ENCODE measurements around the gene ARFIP1. TPM values are rescaled to one million over a fixed set of nuclear protein-coding genes. Genes with fewer than 3 reads are reported as not detected.

The ARFIP1 gene
- total RNA-seq, 3 donors from 2014 or later: 41.9 to 81.4 (median 50.1) TPM

- no peak for TF ChIP-seq CTCF (IDR thresholded peaks at IDR 0.05)
- Histone ChIP-seq H3K36me3 (ENCODE audit: low read depth) (no peaks in the 10 kb centered on the region), H3K9me3 (no peaks in the 10 kb centered on the region), H3K4me1 (ENCODE audit: low read depth) (peaks cover 16% of the 10 kb centered on the region), H3K4me3 (no peak overlapping the region)
- ATAC-seq (peak; percentile 31), DNase-seq (no peak)
- intact Hi-C loops (cut with DNase I, micrococcal nuclease): no loop called here
Measured at GRCh38 chr4:152786627-152787026, 6.9 kb downstream of the ARFIP1 start.

DNA sequence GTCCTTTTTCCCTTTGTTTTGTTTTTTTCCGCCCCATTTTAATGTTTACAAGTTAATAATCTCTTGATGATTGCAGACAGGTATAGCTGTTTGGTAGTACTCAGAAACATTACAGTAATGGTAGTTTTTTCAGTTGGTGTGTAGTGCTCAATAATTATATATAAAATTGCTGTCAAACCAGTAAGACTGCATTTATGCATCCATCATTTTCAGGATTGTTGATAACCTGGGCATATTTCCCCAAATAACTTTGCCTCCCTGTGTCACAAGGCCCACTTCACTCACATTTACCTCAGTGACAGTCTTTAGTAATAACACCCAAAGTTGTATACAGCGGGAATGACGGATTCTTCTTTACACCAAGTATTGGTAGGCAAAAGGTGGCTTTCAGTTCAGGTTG lies 16.1 kb downstream of the ARFIP1 start:
- H3K9me3 ChIP-seq: no peaks in the 10 kb centered on the region
- H3K36me3 ChIP-seq (ENCODE audit: low read depth): no peaks in the 10 kb centered on the region
- no peak for DNase-seq
- ATAC-seq: no peak
- no peak for TF ChIP-seq CTCF (IDR thresholded peaks at IDR 0.05)
- H3K4me3 ChIP-seq: no peak overlapping the region
- intact Hi-C loops (cut with DNase I, micrococcal nuclease): no loop called here
- H3K4me1 ChIP-seq (ENCODE audit: low read depth): peaks cover 4% of the 10 kb centered on the region

DNA sequence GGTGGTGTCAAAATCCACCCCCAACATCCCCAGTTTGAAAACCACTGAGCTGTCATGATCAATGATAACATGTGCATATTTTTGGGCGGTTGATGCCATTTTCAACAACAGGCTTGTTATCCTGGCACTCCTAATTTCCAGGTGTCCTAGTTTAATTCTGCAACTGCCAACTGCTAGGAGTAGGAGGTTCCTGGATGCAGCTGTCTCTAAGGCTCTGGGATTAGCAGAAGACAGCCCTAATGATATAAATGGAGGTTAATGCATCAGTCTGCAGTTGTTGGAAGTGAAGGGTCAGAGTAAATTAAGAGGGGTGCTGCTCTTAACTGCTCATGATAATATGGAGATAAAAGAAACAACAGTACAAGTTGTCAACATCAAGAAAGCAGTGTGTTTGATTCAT lies 23.8 kb downstream of the ARFIP1 start:
- peaks cover 9% of the 10 kb centered on the region for H3K4me1 ChIP-seq (ENCODE audit: low read depth)
- TF ChIP-seq CTCF (IDR thresholded peaks at IDR 0.05): no peak
- DNase-seq: no peak
- no peaks in the 10 kb centered on the region for H3K9me3 ChIP-seq
- no peak for ATAC-seq
- intact Hi-C loops (cut with DNase I, micrococcal nuclease): no loop called here
- no peak overlapping the region for H3K4me3 ChIP-seq
- no peaks in the 10 kb centered on the region for H3K36me3 ChIP-seq (ENCODE audit: low read depth)

DNA sequence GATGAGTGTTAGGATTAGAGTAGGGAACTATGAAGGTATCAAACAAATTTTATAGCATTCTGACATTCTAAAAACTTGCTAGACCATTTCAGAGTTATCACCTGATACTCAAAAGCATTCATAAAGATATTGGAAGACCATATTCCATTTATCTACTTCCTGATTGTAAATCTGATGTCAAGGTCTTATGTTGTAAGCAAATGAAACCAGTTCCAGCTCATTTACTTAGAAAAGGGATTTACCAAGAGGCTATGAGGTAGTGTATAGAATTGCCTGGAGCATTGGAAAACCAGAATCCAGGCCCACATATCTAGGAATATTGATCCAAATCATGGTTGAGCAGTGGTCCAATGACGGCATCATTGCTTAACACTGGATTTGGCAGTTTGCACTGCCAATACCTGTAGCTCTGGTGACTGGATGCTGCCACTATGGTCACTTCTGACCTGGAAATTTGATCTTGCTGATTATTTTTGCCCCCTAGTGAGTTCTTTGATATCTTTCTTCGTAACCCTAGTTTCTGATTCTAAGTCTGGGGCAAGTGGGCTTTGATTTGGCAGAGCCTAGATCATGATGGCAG lies 25.4 kb downstream of the ARFIP1 start:
- Histone ChIP-seq H3K4me3 (no peak overlapping the region), H3K4me1 (ENCODE audit: low read depth) (peaks cover 9% of the 10 kb centered on the region), H3K36me3 (ENCODE audit: low read depth) (no peaks in the 10 kb centered on the region), H3K9me3 (no peaks in the 10 kb centered on the region)
- intact Hi-C loops (cut with DNase I, micrococcal nuclease): no loop called here
- peak; percentile 87 for ATAC-seq
- TF ChIP-seq CTCF (IDR thresholded peaks at IDR 0.05): no peak
- no peak for DNase-seq

- Histone ChIP-seq H3K36me3 (ENCODE audit: low read depth) (no peaks in the 10 kb centered on the region), H3K4me1 (ENCODE audit: low read depth) (peaks cover 9% of the 10 kb centered on the region), H3K9me3 (no peaks in the 10 kb centered on the region), H3K4me3 (no peak overlapping the region)
- DNase-seq (no peak), ATAC-seq (no peak)
- no peak for TF ChIP-seq CTCF (IDR thresholded peaks at IDR 0.05)
- intact Hi-C loops (cut with DNase I, micrococcal nuclease): no loop called here
Measured at GRCh38 chr4:152805818-152806217, 26.1 kb downstream of the ARFIP1 start.
